B cell (primary cell): ENCODE data around the gene VANGL2. TPM values are rescaled to one million over a fixed set of nuclear protein-coding genes. Genes with fewer than 3 reads are reported as not detected.

Source experiments
- ATAC-seq: fragments of 200-7000 bp; cut with Tn5 transposase; one replicate; pipeline ENCODE4 v1.10.0; 2021; ENCODE audit warnings: low read depth, mild to moderate bottlenecking, moderate number of reproducible peaks, moderate library complexity
- CTCF ChIA-PET: fragments of 350-600 bp; sonication (Branson Sonifier 250); formaldehyde crosslinking; loops from one replicate; lab custom pipeline; 2021; ENCODE audit warnings: antibody characterized with exemption, inconsistent platforms; lab: Charles Lee
- POLR2A ChIA-PET: fragments of 350-600 bp; sonication (Branson Sonifier 250); formaldehyde crosslinking; loops from one replicate; lab custom pipeline; 2021; ENCODE audit warnings: antibody characterized with exemption; lab: Charles Lee
- DNase-seq: peaks from one replicate; pipeline ENCODE4 v3.0.0; 2013
- H2AFZ ChIP-seq: 2 replicates; pipeline ENCODE4 v1.6.1; 2012; ENCODE audit warnings: mild to moderate bottlenecking, low read depth, low read length; ENCODE audit not compliant: insufficient read depth, poor library complexity, severe bottlenecking
- H3K27ac ChIP-seq, 2 donors: 1 replicate in 1 of 2; 2 replicates in 1 of 2; pipeline ENCODE4 v1.5.1; 2012 to 2013; ENCODE audit warnings: low read length in 2 of 2, mild to moderate bottlenecking in 2 of 2, moderate library complexity in 1 of 2
- H3K27me3 ChIP-seq, 4 experiments: fragments of 200-600 bp in 1 of 4; sonication (generic) in 1 of 4; replicated peaks in 1 of 4; 1 replicate in 2 of 4; 2 replicates in 2 of 4; pipeline versions ENCODE4 v1.6.1 to v1.7.0; 2013 to 2016; ENCODE audit warnings: low read length in 3 of 4, mild to moderate bottlenecking in 2 of 4, mixed read lengths in 1 of 4, moderate library complexity in 1 of 4; ENCODE audit not compliant: insufficient read depth in 4 of 4, control insufficient read depth in 3 of 4; ENCODE audit errors: control extremely low read depth in 1 of 4
- H3K36me3 ChIP-seq, 2 experiments: replicated peaks in 1 of 2; 1 replicate in 1 of 2; 2 replicates in 1 of 2; pipeline versions ENCODE4 v1.6.1 to v1.7.1; 2013; ENCODE audit warnings: low read length in 1 of 2; ENCODE audit not compliant: insufficient read depth in 2 of 2, control insufficient read depth in 1 of 2; ENCODE audit errors: control extremely low read depth in 1 of 2, extremely low read depth in 1 of 2
- H3K4me1 ChIP-seq, 2 donors: fragments of 200-600 bp in 1 of 2; sonication (generic) in 1 of 2; 1 replicate in 1 of 2; 2 replicates in 1 of 2; pipeline versions ENCODE4 v1.5.1 to v1.6.1; 2013 to 2017; ENCODE audit warnings: low read length in 2 of 2; ENCODE audit not compliant: control insufficient read depth in 2 of 2, insufficient read depth in 2 of 2
- H3K4me2 ChIP-seq: replicated peaks from 2 replicates; pipeline ENCODE3; 2012; ENCODE audit warnings: mild to moderate bottlenecking, low read depth, low read length; ENCODE audit not compliant: poor library complexity, severe bottlenecking
- H3K4me3 ChIP-seq, 5 experiments: fragments of 200-600 bp in 1 of 5; sonication (generic) in 1 of 5; 1 replicate in 3 of 5; 2 replicates in 2 of 5; pipeline versions ENCODE4 v1.5.1 to v1.7.0; 2011 to 2016; ENCODE audit warnings: low read length in 4 of 5, mild to moderate bottlenecking in 4 of 5, low read depth in 2 of 5, control low read depth in 1 of 5, moderate library complexity in 1 of 5; ENCODE audit not compliant: insufficient read depth in 1 of 5; ENCODE audit errors: control extremely low read depth in 1 of 5, extremely low read depth in 1 of 5
- H3K79me2 ChIP-seq: fragments of 200-600 bp; sonication (generic); one replicate; pipeline ENCODE4 v1.6.0; 2016; ENCODE audit warnings: low read length; ENCODE audit not compliant: control insufficient read depth, insufficient read depth
- H3K9ac ChIP-seq: fragments of 200-600 bp; sonication (generic); 2 replicates; pipeline ENCODE4 v1.6.1; 2017; ENCODE audit warnings: mild to moderate bottlenecking, low read length, moderate library complexity
- H3K9me3 ChIP-seq, 3 donors: one replicate each; pipeline versions ENCODE4 v1.6.1 to v1.7.1; 2013; ENCODE audit warnings: low read length in 2 of 3; ENCODE audit not compliant: control insufficient read depth in 2 of 3, insufficient read depth in 1 of 3; ENCODE audit errors: control extremely low read depth in 1 of 3
- H4K20me1 ChIP-seq: 2 replicates; pipeline ENCODE4 v1.6.0; 2012; ENCODE audit warnings: mild to moderate bottlenecking, low read length; ENCODE audit not compliant: insufficient read depth, control insufficient read depth, poor library complexity, severe bottlenecking
- H3K27ac Mint-ChIP-seq: one replicate; pipeline ENCODE4 v1.8.0; 2021; ENCODE audit warnings: mixed read lengths
- H3K27me3 Mint-ChIP-seq: one replicate; pipeline ENCODE4 v1.8.0; 2021; ENCODE audit warnings: mixed read lengths
- H3K4me1 Mint-ChIP-seq: one replicate; pipeline ENCODE4 v1.8.0; 2021; ENCODE audit warnings: mixed read lengths
- H3K4me3 Mint-ChIP-seq: one replicate; pipeline ENCODE4 v1.8.0; 2021; ENCODE audit warnings: mixed read lengths
- H3K9me3 Mint-ChIP-seq: one replicate; pipeline ENCODE4 v1.8.0; 2022; ENCODE audit warnings: mixed read lengths; ENCODE audit not compliant: insufficient read depth
- CTCF ChIP-seq: fragments of 200-600 bp; IDR thresholded peaks from one replicate; pipeline ENCODE4 v1.8.0; 2022; ENCODE audit warnings: antibody characterized with exemption, mild to moderate bottlenecking
- EZH2 ChIP-seq: IDR thresholded peaks from 2 replicates; pipeline ENCODE4 v1.6.1; 2012; ENCODE audit warnings: borderline replicate concordance, low read depth, mild to moderate bottlenecking, moderate library complexity, low read length; ENCODE audit not compliant: insufficient read depth, poor library complexity, severe bottlenecking
- WGBS: methylation state at CpG from one replicate; pipeline ENCODE4 v1.1.5; 2013; ENCODE audit warnings: missing lambda C conversion rate; ENCODE audit not compliant: insufficient coverage; 5-methylcytosine and 5-hydroxymethylcytosine counted together
- intact Hi-C: fragments of 100-400 bp; cut with micrococcal nuclease; formaldehyde crosslinking; loops from one replicate; pipeline ENCODE4 v1.10.0; 2022
- polyA plus RNA-seq: library from polyadenylated mRNA; depleted of rRNA; stranded (reverse); fragments of >200 nt; gene quantifications from 2 replicates; pipeline ENCODE4 v1.2.3, GENCODE V29; 2012
- total RNA-seq, 2 donors: library from RNA; stranded (reverse); fragments of 120-200 nt in 1 of 2; gene quantifications; 1 replicate in 1 of 2; 2 replicates in 1 of 2; pipeline versions ENCODE4 v1.2.3 to v1.2.4, GENCODE V29; 2013 to 2022

The VANGL2 gene
- total and polyA plus RNA-seq, 2 donors (not counting 1 experiment from before 2014, with no cell fraction given), result 0.48 to 14.4 TPM

- 1% methylated on average over 33 of the region's 55 CpGs for WGBS
- DNase-seq, result peak; percentile 47
- peak overlapping the region in 1 of 2 donors; percentile 41 for H3K27ac ChIP-seq
- no peaks in the 10 kb centered on the region for H3K9me3 Mint-ChIP-seq
- peak overlapping the region; percentile 77 for H2AFZ ChIP-seq
- H3K4me3 Mint-ChIP-seq, result peak overlapping the region; percentile 88
- H3K27me3 Mint-ChIP-seq, result no peaks in the 10 kb centered on the region
- TF ChIP-seq CTCF (no peak), EZH2 (peak; percentile 62)
- ChIA-PET POLR2A (interaction anchor here (1.1 kb wide), 1 partner anchor 31 kb away, joined by 4 read pairs; no protein-coding TSS in a partner anchor), CTCF (interaction anchor here (0.9 to 1.3 kb wide), 2 partner anchors 110 to 142 kb away, joined by 3 read pairs; no protein-coding TSS in a partner anchor)
- peak overlapping the region; percentile 75 for H3K9ac ChIP-seq
- H3K9me3 ChIP-seq, result no peaks in the 10 kb centered on the region
- H3K27ac Mint-ChIP-seq, result peak overlapping the region; percentile 77
- H3K36me3 ChIP-seq, result no peaks in the 10 kb centered on the region
- H3K27me3 ChIP-seq, result peaks cover 0 to 13% (median 3%) of the 10 kb centered on the region in 4 experiments
- H3K4me1 Mint-ChIP-seq, result peaks cover 43% of the 10 kb centered on the region
- ATAC-seq, result peak; percentile 48
- peak overlapping the region; percentile 99 for H3K4me2 ChIP-seq
- intact Hi-C loops, result no loop called here
- H3K79me2 ChIP-seq, result no peaks in the 10 kb centered on the region
- no peaks in the 10 kb centered on the region for H4K20me1 ChIP-seq
- peak overlapping the region in 4 of 5 experiments; percentile 39 to 86 (median 62) for H3K4me3 ChIP-seq
- peaks cover 12 to 14% of the 10 kb centered on the region in 2 donors for H3K4me1 ChIP-seq
Observed at GRCh38 chr1:160400646-160401486, 502 bp downstream of the VANGL2 start.

- Mint-ChIP-seq H3K27ac (peak overlapping the region; percentile 77), H3K4me3 (peak overlapping the region; percentile 88), H3K4me1 (peaks cover 43% of the 10 kb centered on the region), H3K9me3 (no peaks in the 10 kb centered on the region), H3K27me3 (no peaks in the 10 kb centered on the region)
- peak overlapping the region; percentile 77 for H2AFZ ChIP-seq
- ChIA-PET CTCF (no interaction called here), POLR2A (no interaction called here)
- no peak for ATAC-seq
- no peak overlapping the region for H3K27ac ChIP-seq
- H3K9me3 ChIP-seq, result no peaks in the 10 kb centered on the region
- peak; percentile 31 for DNase-seq
- H3K4me3 ChIP-seq, result peak overlapping the region in 1 of 5 experiments; percentile 59
- H3K36me3 ChIP-seq, result no peaks in the 10 kb centered on the region
- H3K4me1 ChIP-seq, result peaks cover 12 to 14% of the 10 kb centered on the region in 2 donors
- intact Hi-C loops, result no loop called here
- H4K20me1 ChIP-seq, result no peaks in the 10 kb centered on the region
- peaks cover 0 to 13% (median 3%) of the 10 kb centered on the region in 4 experiments for H3K27me3 ChIP-seq
- TF ChIP-seq CTCF, result no peak
- H3K4me2 ChIP-seq, result peak overlapping the region; percentile 99
- no peaks in the 10 kb centered on the region for H3K79me2 ChIP-seq
- H3K9ac ChIP-seq, result peak overlapping the region; percentile 75
- WGBS, result 72% methylated on average over 7 of the region's 7 CpGs
Observed at GRCh38 chr1:160401487-160401805, 1.1 kb downstream of the VANGL2 start.
